Type B pancreatic cell (in vitro differentiated cells): ENCODE data around the gene GUCD1. TPM values are rescaled to one million over a fixed set of nuclear protein-coding genes. Genes with fewer than 3 reads are reported as not detected.
"Not testable (repeated sequence)": the region's sequence is repeated elsewhere in the genome, so short reads cannot be mapped to it uniquely, and the experiment has no call there.

Experiments
- DNase-seq: peaks from one replicate; pipeline ENCODE4 v3.0.0; 2021; ENCODE audit warnings: mixed read lengths; ENCODE audit not compliant: unreplicated experiment; ENCODE audit errors: extremely low spot score
- H3K27ac Mint-ChIP-seq: 2 replicates; pipeline ENCODE4 v1.8.0; 2021; ENCODE audit warnings: mild to moderate bottlenecking, mixed read lengths
- H3K27me3 Mint-ChIP-seq: 2 replicates; pipeline ENCODE4 v1.8.0; 2021; ENCODE audit warnings: mixed read lengths
- H3K36me3 Mint-ChIP-seq: 2 replicates; pipeline ENCODE4 v1.8.0; 2021; ENCODE audit warnings: mixed read lengths
- H3K4me1 Mint-ChIP-seq: one replicate; pipeline ENCODE4 v1.8.0; 2021; ENCODE audit warnings: mixed read lengths; ENCODE audit not compliant: unreplicated experiment
- H3K4me3 Mint-ChIP-seq: 2 replicates; pipeline ENCODE4 v1.8.0; 2021; ENCODE audit warnings: mild to moderate bottlenecking, mixed read lengths
- H3K9me3 Mint-ChIP-seq: 2 replicates; pipeline ENCODE4 v1.8.0; 2021; ENCODE audit warnings: mixed read lengths
- total RNA-seq: library from RNA; stranded (reverse); gene quantifications from 2 replicates; pipeline ENCODE4 v1.2.1, GENCODE V29; 2021; ENCODE audit warnings: low replicate concordance
- TF ChIP-seq, protein P1 (sequence below): fragments of 200-600 bp; sonication (generic); conservative IDR thresholded peaks from 2 replicates; pipeline ENCODE4 v1.5.0; 2021; ENCODE audit warnings: antibody characterized with exemption, mild to moderate bottlenecking

Gene GUCD1
- total RNA-seq, 1 donor from 2014 or later = 81.8 TPM

DNA sequence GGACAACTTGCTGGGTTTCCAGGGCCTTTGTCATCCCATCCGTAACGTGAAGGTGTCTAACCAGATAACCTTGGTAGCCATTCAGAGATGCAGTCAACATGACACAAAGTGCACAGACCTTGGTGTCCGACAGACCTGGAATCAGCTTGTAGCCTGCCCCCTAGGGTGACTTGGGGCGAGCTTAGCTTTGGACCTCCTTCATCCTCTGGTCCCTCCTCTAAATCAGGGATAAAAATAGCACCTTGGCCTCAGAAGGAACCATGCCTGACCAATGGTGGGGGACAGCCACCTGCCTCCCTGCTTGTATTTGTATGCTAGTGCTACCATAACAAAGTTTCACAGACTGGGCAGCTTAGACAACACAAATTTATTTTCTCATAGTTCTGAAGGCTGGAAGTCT is 4.5 kb upstream of the GUCD1 start:
- no peak for DNase-seq
- H3K4me3 Mint-ChIP-seq = peak overlapping the region; percentile 22
- H3K36me3 Mint-ChIP-seq = peaks cover 17% of the 10 kb centered on the region
- TF ChIP-seq, protein P1, sequence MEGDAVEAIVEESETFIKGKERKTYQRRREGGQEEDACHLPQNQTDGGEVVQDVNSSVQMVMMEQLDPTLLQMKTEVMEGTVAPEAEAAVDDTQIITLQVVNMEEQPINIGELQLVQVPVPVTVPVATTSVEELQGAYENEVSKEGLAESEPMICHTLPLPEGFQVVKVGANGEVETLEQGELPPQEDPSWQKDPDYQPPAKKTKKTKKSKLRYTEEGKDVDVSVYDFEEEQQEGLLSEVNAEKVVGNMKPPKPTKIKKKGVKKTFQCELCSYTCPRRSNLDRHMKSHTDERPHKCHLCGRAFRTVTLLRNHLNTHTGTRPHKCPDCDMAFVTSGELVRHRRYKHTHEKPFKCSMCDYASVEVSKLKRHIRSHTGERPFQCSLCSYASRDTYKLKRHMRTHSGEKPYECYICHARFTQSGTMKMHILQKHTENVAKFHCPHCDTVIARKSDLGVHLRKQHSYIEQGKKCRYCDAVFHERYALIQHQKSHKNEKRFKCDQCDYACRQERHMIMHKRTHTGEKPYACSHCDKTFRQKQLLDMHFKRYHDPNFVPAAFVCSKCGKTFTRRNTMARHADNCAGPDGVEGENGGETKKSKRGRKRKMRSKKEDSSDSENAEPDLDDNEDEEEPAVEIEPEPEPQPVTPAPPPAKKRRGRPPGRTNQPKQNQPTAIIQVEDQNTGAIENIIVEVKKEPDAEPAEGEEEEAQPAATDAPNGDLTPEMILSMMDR = no peak
- no peaks in the 10 kb centered on the region for H3K27me3 Mint-ChIP-seq
- H3K4me1 Mint-ChIP-seq = peaks cover 15% of the 10 kb centered on the region
- H3K9me3 Mint-ChIP-seq = no peaks in the 10 kb centered on the region
- no peak overlapping the region for H3K27ac Mint-ChIP-seq

DNA sequence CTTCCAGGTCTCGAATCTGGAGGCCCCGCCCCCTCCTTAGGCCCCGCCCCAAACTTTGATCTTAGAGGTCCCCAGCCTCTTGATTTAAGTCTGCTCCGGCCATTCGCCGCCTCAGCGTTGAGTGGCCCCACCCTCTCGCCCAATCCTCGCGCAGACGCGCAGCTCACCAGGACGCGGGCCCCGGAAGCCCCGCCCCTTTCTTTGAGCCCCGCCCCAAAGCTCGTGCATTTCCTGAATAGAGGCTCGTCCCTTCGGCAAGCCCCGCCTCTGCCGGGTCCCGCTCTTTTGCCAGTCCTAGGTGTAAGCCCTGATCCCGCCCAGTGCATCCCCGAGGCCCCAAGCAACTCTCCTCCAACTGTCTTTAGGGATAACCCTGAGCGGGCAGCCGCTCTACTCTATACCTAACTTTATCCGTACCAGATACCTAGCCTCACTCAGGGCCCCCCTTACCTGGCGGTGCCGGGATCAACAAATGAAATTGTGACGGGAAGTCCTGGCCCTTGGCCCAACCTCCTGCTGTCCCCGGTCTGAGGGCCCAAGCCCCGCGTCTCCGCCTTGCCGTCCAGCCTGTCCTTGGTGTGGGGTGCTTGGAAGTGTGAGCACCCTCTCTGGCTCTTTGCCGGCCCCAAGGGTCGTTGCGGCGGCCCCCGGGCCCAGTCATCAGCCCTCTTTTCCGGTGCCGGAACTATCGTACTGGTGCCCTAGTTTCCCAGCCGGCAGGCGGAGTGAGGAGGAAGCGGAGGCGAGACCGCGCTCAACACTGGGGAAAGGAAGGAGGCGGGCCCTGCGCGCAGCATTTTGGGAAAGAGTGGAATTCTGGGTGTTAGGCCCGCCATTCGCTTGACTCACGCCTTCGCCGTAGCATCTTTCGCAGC is 464 bp upstream of the GUCD1 start, which contains the start of gene SNRPD3:
SNRPD3 (plus strand) TSS at position 835 of the 875 bp plus-strand sequence. CDS start 1,676 bp downstream, outside the sequence.
- Mint-ChIP-seq H3K4me3 (peak within 1 kb of the TSS; percentile 100), H3K27me3 (no peaks in the 10 kb centered on the region), H3K9me3 (no peaks in the 10 kb centered on the region), H3K36me3 (peaks cover 13% of the 10 kb centered on the region), H3K27ac (peak within 1 kb of the TSS; percentile 99), H3K4me1 (peaks cover 35% of the 10 kb centered on the region)
- TF ChIP-seq, protein P1 = peak; percentile 57
- peak; percentile 98 for DNase-seq

DNA sequence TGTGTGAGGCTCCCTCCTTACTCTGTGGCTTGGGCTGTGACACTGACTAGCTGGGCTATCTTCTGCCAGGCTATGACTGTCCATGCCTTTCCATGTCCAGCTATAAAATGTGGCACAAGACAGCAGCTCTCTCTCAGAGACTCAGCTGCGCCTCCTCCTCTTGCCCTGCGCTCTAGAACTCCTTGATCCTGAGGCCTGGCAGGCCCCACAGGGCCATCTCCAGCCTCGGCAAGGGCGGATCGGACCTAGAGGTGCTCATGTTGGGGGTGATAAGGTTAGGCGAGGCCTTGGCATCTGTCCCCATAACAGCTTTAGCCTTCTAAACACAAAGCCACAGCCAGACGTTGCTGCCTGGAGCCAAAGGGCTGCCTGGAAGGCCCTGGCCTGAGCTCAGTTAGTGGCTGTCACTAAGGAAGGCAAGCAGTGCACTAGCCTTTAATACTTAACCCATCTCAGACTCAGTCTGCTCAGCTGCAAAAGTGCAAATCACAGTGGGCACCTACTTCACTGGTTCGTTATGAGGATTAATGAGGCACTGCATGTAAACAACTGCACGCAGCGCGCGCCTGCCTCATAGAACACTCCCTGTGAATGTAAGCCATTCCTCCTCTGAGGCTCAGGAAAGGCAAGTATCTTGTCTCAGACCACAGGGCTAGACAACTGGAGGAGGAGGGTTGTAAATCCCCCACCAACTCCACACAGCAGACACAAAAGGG is 1.2 kb downstream of the GUCD1 start:
- DNase-seq = no peak
- peaks cover 13% of the 10 kb centered on the region for H3K36me3 Mint-ChIP-seq
- H3K4me1 Mint-ChIP-seq = peaks cover 35% of the 10 kb centered on the region
- no peaks in the 10 kb centered on the region for H3K9me3 Mint-ChIP-seq
- H3K27me3 Mint-ChIP-seq = no peaks in the 10 kb centered on the region
- TF ChIP-seq, protein P1 = no peak
- H3K4me3 Mint-ChIP-seq = peak overlapping the region; percentile 99
- H3K27ac Mint-ChIP-seq = peak overlapping the region; percentile 93

DNA sequence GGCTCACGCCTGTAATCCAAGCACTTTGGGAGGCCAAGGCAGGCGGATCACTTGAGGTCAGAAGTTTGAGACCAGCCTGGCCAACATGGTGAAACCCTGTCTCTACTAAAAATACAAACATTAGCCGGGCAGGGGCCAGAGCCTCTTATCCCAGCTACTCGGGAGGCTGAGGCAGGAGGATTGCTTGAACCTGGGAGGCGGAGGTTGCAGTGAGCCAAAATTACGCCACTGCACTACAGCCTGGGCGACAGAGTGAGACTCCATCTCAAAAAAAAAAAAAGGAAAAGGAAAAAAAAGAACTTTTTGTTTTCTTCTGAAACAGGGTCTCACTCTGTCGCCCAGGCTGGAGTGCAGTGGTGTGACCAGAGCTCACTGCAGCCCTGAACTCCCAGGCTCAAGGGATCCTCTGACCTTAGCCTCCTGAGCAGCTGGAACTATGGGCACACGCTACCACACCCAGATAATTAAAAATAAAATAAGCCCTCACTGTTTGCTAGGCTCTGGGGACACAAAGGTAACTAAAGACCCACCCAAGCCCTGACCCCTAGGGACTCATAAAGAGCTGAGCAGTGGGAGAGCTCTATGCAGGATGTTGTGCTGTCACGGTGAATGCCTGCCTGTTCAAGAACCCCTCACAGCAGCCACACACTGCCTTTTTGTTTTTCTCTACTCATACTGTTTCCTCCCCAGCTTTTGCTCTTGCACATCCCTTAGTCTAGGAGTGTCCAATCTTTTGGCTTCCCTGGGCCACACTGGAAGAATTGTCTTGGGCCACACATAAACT is 2.2 kb downstream of the GUCD1 start:
- not testable (repeated sequence) for H3K27me3 Mint-ChIP-seq, DNase-seq, H3K36me3 Mint-ChIP-seq, H3K9me3 Mint-ChIP-seq
- H3K4me1 Mint-ChIP-seq = peaks cover 31% of the 10 kb centered on the region
- H3K4me3 Mint-ChIP-seq = peak overlapping the region; percentile 99
- peak overlapping the region; percentile 93 for H3K27ac Mint-ChIP-seq

DNA sequence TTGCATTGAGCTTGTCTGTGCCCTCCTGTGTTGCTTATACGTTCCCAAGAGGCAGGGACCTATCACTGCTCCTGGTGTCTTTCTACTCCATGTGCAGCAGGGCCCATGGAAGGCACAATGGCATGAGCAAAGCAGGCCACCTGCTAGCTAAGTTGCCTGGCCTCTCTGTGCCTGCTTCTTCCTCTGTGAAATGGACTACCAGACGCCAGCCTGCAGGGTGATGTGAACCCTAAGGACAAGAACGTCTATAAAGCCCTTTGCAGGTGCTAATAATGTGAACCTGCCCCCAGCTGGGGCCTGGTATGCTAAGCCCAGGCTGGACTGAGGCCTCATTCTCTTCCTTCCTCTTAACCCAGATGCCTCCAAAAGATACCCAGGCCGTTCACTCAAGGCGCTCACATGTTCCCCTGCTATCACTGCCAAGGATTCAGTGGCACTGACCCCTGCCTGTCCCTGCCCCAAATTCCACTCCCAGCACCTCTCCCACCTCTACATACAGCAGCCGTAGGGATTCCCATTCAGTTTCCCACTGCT is 4.0 kb downstream of the GUCD1 start:
- Mint-ChIP-seq H3K27ac (peak overlapping the region; percentile 86), H3K4me3 (no peak overlapping the region), H3K9me3 (no peaks in the 10 kb centered on the region), H3K27me3 (no peaks in the 10 kb centered on the region), H3K4me1 (peaks cover 24% of the 10 kb centered on the region), H3K36me3 (peaks cover 5% of the 10 kb centered on the region)
- no peak for DNase-seq
- TF ChIP-seq, protein P1 = no peak
